HG03108 (cell line): Measurements from ENCODE around the gene MUC6.

ENCODE experiments used
- ATAC-seq: cut with Tn5 transposase; IDR thresholded peaks from one replicate; pipeline ENCODE4 v1.9.1; 2021; ENCODE audit warnings: moderate library complexity; ENCODE audit not compliant: unreplicated experiment

The MUC6 gene, protein sequence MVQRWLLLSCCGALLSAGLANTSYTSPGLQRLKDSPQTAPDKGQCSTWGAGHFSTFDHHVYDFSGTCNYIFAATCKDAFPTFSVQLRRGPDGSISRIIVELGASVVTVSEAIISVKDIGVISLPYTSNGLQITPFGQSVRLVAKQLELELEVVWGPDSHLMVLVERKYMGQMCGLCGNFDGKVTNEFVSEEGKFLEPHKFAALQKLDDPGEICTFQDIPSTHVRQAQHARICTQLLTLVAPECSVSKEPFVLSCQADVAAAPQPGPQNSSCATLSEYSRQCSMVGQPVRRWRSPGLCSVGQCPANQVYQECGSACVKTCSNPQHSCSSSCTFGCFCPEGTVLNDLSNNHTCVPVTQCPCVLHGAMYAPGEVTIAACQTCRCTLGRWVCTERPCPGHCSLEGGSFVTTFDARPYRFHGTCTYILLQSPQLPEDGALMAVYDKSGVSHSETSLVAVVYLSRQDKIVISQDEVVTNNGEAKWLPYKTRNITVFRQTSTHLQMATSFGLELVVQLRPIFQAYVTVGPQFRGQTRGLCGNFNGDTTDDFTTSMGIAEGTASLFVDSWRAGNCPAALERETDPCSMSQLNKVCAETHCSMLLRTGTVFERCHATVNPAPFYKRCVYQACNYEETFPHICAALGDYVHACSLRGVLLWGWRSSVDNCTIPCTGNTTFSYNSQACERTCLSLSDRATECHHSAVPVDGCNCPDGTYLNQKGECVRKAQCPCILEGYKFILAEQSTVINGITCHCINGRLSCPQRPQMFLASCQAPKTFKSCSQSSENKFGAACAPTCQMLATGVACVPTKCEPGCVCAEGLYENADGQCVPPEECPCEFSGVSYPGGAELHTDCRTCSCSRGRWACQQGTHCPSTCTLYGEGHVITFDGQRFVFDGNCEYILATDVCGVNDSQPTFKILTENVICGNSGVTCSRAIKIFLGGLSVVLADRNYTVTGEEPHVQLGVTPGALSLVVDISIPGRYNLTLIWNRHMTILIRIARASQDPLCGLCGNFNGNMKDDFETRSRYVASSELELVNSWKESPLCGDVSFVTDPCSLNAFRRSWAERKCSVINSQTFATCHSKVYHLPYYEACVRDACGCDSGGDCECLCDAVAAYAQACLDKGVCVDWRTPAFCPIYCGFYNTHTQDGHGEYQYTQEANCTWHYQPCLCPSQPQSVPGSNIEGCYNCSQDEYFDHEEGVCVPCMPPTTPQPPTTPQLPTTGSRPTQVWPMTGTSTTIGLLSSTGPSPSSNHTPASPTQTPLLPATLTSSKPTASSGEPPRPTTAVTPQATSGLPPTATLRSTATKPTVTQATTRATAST (N-terminal part only)

DNA sequence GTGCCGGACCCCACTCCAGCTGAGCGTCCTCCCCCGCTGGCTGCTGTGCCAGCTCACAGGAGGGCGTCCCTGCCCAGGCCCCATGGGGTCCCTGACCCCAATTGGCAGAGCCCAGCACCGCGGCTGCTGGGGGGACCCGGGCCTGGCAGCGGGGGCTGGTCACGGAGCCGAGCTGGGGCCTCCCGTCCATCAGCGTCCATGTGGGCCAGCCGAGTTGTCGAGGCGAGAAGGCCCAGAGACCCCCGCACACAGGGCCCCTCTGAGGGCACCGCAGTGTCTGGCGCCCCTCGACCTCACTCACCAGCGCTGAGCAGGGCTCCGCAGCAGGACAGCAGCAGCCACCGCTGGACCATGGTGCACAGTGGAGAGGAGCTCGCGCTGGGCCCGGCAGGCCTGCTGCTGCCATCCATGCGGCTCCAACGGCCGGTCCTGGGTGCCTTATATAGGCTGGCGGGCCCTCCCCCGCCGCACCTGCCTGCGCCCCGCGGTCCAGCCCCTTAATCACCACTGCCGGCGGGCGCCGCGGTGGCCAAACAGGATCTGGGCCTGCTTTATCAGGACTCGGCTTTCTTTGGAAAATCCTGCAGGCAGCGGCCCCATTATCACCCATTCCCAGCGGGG, at the start of gene MUC6:
Gene MUC6, minus strand, starts transcription at position 416 of the 621 bp plus-strand sequence. Its CDS starts 63 bp downstream, at position 353.
- no peak for ATAC-seq

DNA sequence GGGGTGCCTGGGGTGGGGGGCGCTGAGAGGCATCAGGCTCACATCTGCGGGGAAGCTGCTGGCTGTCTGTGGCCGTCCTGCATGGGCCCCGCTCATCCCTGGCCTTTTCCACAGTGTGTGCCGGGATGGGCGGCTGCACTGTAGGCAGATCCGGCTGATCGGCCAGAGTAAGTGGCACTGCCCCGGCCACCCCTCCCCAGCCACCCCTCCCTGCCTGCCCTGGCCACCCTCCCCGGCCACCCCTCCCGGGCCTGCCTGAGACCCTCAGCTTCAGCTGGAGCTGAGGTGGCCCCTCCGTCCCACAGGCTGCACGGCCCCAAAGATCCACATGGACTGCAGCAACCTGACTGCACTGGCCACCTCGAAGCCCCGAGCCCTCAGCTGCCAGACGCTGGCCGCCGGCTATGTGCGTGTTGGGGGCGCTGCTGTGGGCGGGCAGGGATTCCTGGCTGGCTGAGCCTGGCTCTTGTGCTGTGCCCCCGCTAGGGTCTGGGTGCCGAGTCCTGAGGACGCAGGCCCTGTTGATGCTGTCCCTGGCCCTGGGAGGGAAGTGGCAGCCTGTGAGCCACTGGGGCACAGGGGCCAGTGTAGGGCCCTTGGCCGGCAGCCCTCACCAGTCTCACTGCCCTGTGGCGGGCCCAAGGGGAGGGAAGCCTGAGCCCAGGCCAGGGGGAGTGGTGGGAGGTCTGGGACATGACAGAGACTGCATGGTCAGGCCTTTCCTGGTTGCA, 49.1 kb upstream of the MUC6 start:
- no peak for ATAC-seq

DNA sequence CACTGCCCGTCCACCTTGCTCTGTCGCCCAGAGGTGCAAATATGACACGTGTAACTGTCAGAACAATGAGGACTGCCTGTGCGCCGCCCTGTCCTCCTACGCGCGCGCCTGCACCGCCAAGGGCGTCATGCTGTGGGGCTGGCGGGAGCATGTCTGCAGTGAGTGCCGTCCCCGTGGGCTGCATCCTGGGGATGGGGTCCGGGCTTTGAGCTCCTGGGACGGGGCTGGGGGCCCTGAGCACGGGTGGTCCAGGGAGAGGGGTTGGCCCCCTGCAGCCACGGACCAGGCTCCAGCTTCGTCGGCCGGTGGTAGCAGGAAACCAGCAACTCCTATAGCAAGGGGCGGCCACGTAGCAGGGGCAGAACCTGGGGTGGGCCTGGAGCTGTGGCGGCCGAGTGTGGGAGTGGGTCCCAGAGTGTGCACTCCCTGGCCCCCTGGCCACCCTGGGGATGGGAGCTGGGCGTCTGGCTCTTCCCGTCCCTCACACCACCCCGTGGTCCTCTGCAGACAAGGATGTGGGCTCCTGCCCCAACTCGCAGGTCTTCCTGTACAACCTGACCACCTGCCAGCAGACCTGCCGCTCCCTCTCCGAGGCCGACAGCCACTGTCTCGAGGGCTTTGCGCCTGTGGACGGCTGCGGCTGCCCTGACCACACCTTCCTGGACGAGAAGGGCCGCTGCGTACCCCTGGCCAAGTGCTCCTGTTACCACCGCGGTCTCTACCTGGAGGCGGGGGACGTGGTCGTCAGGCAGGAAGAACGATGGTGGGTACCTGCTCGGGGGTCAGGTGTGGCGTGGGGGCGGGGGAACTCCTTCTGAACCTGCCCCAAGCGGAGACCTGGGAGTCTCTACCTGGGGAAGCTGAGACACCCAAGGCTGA, 48.3 kb upstream of the MUC6 start:
- ATAC-seq: no peak

DNA sequence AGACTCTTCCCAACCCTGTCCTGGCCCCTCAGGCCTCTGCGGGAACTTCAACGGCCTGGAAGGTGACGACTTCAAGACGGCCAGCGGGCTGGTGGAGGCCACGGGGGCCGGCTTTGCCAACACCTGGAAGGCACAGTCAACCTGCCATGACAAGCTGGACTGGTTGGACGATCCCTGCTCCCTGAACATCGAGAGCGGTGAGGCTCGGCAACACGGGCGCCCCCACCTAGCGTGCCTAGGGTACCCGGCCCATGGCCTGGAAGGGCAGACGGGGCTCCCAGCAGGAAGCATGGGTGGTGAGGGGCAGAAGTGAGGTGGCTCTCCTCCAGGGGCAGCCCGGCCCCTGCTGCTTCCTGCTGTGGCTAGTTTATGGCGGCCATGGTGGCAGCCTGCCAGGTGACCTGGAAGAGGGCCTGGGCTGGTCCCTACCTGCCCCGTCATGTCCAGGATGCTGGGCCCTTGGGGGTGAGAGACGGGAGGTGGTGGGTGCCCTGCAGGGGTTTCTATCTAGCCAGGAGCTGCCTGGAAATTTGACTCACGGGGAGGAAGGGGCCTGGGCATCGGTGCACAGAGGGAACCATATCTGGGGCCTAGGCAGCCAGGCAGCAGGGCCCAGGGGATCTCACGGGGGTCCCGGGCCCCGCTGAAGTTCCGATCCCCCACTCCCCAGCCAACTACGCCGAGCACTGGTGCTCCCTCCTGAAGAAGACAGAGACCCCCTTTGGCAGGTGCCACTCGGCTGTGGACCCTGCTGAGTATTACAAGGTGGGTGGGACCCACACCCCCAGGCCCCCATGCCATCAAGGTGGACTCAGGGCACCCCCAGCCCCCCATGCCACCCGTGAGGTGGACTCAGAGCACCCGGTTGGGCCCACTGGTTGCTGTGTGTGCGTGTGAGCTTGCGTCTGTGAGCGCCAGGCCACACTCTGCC, 47.4 kb upstream of the MUC6 start:
- no peak for ATAC-seq

DNA sequence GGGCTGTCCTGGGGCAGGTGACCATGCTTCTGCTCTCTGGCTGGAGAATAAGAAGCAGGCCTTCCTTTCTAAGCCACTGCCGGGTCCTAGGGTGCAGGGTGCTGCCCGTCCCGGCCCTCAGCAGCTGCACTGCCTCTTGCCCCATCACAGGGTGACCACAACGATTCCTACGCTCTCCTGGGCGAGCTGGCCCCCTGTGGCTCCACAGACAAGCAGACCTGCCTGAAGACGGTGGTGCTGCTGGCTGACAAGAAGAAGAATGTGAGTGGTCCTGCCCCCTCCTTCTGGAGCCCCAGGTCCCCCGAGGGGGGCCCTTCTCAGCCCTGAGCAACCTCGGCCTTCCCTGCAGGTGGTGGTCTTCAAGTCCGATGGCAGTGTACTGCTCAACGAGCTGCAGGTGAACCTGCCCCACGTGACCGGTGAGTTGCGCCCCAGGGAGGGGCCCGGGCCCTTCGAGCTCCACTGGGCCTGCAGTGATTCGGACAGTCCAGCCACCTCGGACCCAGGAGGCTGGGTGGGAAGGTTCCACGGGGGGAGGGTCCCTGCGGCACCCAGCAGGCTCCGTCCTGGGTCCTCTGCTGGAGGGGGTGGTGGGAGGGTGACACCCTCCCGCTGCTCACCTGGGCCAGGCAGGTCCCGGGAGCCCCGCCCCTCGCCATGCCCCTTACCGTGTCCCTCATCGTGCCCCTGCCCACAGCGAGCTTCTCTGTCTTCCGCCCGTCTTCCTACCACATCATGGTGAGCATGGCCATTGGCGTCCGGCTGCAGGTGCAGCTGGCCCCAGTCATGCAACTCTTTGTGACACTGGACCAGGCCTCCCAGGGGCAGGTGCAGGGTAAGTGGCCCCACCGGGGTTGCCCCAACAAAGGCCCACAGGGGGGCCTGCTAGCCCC, 46.5 kb upstream of the MUC6 start:
- no peak for ATAC-seq

DNA sequence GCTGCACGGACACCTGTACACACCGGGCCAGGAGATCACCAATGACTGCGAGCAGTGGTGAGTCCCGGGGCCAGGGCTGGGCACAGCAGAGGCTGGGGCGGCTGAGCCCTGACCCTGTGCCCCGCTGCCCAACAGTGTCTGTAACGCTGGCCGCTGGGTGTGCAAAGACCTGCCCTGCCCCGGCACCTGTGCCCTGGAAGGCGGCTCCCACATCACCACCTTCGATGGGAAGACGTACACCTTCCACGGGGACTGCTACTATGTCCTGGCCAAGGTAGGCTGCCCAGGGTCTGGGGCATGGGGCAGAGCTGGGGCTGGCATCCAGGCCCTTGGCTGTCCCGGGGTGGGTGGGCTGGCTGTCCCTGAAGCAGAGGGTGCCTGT, 45.8 kb upstream of the MUC6 start:
- no peak for ATAC-seq

DNA sequence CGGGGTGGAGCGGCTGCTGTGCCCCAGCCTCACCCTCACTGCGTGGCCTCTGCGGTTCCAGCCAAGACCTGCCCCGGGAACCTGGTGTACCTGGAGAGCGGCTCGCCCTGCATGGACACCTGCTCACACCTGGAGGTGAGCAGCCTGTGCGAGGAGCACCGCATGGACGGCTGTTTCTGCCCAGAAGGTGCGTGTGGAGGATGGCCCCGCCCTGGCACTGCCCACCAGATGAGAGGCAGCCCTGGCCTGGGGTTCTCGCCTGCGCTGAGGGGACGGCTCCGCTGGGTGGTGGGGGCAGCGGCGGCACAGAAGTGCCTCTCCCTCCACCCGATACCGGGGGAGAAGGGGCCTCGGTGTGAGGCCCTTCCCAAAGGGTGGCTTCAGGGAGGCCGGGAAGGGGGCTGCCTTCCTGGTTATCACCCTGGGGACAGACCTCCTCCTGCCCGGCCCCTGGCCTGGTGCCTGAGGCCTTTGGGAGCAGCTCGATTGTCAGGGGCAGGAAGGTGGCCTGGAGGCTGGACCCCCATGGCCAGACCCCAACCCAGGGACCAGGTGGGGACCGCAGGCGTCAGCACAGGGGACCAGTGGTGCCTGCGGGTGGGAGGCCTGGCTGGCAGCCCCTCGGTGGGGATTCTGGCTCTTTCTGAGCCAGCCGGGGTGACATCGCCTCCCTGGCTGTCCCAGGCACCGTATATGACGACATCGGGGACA, 45.2 kb upstream of the MUC6 start:
- ATAC-seq: no peak

DNA sequence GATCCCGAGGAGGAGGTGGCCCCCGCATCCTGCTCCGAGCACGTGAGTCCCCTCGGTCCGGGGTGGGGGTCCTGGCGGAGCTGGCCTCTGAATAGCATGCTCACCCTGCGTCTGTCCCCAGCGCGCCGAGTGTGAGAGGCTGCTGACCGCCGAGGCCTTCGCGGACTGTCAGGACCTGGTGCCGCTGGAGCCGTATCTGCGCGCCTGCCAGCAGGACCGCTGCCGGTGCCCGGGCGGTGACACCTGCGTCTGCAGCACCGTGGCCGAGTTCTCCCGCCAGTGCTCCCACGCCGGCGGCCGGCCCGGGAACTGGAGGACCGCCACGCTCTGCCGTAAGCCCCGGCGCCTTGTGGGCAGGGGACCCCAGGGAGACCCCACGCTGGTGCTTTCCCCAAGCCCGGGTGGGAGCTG, 41.7 kb upstream of the MUC6 start:
- ATAC-seq: no peak

DNA sequence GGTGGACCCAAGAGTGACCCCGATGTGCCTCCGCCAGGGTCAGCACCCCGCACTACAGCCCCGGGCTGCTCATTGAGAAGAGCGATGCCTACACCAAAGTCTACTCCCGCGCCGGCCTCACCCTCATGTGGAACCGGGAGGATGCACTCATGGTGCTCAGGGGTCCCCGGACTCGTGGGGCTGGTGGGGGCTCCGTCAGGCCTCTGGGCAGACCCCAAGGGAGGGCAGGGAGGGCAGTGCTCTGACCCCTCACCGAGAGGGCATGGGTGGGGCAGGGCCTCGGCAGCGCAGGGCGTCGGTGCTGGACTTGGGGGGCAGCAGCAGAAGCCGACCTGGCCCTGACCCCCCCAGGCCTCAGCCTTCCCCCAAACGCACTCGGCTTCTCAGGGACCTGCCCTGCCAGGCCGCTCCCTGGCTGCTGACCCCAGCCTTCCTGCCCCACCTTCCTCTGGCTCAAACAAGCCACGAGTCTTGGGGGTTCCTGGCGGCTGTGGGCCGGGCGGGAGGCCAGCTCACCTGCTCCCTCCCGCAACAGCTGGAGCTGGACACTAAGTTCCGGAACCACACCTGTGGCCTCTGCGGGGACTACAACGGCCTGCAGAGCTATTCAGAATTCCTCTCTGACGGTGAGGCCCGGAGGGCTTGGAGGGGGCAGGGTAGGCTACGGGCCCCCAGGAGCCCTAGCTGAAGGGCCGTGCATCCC, 41.0 kb upstream of the MUC6 start:
- no peak for ATAC-seq

DNA sequence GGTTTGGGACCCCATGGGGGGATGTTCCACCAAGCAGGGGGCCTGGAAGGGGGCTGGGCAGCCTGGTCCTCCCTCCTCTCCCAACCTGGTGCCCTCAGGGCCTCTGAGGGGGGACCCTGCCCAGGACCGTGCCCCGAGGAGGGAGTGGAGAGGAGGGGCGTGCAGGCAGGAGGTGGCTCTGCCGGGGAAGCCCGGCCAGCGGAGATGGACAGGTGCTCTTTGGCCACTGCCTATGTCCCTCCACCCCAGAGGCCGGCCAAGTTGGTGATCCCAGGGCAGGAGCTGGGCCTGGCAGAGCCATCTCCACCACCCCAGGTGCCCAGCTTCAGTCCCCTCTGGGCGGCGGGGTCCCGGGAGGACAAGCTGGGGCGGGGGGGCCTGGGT, 40.5 kb upstream of the MUC6 start:
- no peak for ATAC-seq

DNA sequence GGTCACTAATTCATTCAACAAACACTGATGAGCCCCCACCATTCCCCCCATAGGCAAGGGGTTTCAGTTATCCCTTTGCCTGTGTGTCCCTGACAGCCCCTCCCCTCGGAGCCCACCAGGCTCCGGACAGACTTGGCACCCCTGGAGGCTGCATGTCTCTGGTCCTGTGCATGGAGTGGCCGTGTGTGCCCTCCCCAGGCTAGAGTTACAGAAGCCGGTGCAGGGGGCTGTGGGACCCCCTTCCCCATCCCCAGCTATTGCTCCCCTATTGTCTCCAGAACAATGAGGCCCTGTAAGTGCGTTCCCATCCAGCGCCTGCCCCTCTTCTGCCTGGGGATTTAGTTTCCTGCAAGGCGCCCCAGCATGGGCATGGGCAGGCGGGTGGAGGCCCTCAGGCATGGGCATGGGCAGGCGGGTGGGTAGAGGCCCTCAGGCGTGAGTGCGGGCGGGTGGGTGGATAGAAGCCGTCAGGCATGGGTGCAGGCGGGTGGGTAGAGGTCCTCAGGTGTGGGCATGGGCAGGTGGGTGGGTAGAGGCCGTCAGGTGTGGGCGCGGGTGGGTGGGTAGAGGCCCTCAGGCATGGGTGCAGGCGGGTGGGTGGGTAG, 39.6 kb upstream of the MUC6 start:
- no peak for ATAC-seq

DNA sequence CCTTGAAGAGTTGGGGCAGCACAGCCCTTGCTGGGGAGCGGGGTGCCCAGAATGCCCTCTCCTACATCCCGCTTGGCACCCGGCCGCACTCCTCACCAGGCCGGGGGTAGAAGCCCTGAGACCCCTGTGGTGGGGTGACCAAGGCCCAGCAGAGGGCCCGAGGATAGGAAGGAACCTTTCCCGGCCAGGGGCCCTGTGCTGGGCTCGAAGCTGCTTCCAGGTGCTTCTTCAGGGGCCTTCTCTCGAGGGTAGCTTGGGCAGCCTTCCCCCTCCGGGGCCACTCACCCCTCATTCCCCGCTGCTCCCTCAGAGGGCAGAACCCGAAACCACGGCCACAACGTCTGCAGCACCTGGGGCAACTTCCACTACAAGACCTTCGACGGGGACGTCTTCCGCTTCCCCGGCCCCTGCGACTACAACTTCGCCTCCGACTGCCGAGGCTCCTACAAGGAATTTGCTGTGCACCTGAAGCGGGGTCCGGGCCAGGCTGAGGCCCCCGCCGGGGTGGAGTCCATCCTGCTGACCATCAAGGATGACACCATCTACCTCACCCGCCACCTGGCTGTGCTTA, 38.9 kb upstream of the MUC6 start:
- no peak for ATAC-seq

DNA sequence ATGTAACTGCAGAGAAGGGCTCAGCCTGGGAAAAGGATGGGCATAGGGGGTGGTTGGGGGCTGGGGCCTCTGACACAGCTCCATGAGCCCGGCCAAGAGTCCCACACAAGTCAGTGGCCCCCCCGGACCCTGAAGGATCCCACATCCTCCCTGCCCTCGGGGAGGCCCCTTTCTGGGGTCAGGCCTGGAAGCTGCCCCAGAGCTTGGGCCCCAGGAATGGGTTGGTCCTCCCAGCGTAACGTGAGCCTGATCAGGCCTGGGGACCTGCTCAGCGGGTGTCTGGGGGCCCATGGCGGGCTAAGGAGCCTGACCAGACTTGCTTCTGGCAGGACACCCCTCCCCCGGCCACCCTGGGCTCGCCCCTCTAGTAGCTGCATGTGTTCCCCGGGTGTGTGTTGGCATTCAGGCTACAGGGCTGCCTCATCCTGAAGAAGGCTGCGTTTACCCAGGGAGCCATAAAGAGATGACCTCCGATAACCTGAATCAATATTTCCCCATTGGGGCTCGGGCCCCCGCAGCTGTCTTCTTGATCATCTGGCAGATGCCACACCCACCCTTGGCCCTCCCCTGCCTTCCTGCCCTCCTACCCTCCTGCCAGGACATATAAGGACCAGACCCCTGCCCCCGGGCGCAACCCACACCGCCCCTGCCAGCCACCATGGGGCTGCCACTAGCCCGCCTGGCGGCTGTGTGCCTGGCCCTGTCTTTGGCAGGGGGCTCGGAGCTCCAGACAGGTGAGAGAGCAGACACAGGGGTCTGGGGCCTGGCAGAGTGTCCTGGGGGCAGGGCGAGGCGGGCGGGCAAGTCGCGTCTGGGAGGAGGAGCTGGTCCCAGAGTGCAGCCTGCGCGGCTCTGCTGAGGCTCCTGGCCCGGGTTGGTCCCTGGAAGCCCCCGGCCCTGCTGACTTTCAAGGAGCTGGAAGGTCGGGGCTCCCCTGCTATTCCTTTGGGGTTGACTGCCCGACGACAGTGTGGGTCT, 38.0 kb upstream of the MUC6 start, which contains the start of gene MUC2:
Gene MUC2, plus strand, starts transcription at position 631 of the 978 bp plus-strand sequence.
- no peak for ATAC-seq

DNA sequence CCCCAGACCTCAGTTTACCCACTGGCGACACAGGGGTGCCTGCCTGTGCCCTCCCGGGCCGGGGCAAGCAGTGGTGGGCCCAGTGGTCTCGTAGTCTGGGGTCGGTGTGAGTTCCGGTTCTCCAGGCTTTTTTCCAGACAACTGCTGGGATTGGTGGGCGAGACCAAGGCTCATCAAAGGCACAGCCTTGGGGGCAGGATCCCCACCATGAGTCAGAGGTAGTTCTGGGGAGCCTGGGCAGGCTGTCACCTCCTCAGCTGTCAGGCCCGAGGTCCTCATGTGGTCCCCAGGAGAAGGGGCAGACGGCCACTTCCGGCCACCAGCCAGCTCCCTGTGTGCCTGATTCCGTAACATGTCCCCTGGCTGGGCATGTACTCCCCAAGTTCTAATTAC, 37.3 kb upstream of the MUC6 start:
- no peak for ATAC-seq
